ENCODE measurements around the gene KSR2.

The KSR2 gene

DNA sequence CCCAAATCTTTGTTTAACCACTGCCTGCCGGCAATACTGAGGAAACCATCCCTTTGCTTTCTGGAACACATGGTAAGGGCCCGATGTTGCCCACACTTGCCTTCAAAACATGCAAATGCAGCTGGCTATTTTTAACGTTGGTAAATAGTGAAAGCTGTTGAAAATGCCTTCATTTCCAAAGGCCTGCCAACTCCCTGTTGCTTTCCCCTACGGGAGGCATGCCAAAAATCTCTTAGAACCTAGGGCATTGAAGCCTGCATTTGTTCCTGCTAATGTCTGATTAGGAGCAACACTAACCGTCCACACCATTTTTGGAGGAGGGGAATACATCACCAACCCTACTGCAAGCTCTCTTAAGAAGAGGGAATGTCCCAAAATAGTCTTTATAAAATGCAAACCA is 454.8 kb downstream of the KSR2 start:
- ChIA-PET CTCF (interaction anchor here (0.5 kb wide), 1 partner anchor 59 kb away, joined by 3 read pairs; no protein-coding TSS in a partner anchor), POLR2A (ENCODE audit: low non-redundant PET) (no interaction called here)
- DNase-seq (ENCODE audit: low spot score), result no peak
- no peak overlapping the region for H3K27ac ChIP-seq
- TF ChIP-seq CTCF (conservative IDR thresholded peaks at IDR 0.05; ENCODE audit: low read depth), result no peak

DNA sequence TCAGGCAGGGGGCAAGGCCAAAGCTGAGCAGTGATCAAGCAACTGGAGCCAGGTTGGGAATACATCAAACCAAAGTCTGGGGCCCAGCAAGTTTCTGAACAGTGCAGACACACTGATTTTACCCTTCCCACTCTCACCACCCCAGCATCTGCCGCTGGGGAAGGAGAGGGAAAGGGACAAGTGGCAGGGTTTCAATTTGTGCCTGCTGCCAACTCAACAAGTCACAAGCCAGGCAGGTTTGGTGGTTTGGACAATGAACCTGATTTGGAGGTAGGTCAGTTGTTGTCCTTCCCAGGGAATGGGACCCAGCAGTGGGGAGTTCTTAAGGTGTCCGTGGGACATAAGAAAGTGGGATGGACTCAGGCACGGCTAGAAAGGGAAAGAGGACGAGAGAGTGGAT is 455.4 kb downstream of the KSR2 start:
- no peak for DNase-seq (ENCODE audit: low spot score)
- ChIA-PET POLR2A (ENCODE audit: low non-redundant PET) (no interaction called here), CTCF (interaction anchor here (0.5 kb wide), 1 partner anchor 60 kb away, joined by 3 read pairs; no protein-coding TSS in a partner anchor)
- no peak overlapping the region for H3K27ac ChIP-seq
- TF ChIP-seq CTCF (conservative IDR thresholded peaks at IDR 0.05; ENCODE audit: low read depth), result no peak

- H3K27ac ChIP-seq, result no peak overlapping the region
These were observed 460.3 kb downstream of the KSR2 start for GRCh38 chr12:117508468-117508867.

GRCh38 chr12:117507548-117507947 is 461.2 kb downstream of the KSR2 start:
- no peak for DNase-seq (ENCODE audit: low spot score)
- no peak for TF ChIP-seq CTCF (conservative IDR thresholded peaks at IDR 0.05; ENCODE audit: low read depth)
- CTCF ChIA-PET, result no interaction called here
- POLR2A ChIA-PET (ENCODE audit: low non-redundant PET), result no interaction called here
- H3K27ac ChIP-seq, result no peak overlapping the region

More at GRCh38 chr12:117508468-117508867, 460.3 kb downstream of the KSR2 start:
- CTCF ChIA-PET, result no interaction called here
- POLR2A ChIA-PET (ENCODE audit: low non-redundant PET), result no interaction called here
- no peak for TF ChIP-seq CTCF (conservative IDR thresholded peaks at IDR 0.05; ENCODE audit: low read depth)
- DNase-seq (ENCODE audit: low spot score), result no peak

- ChIA-PET POLR2A (ENCODE audit: low non-redundant PET) (no interaction called here), CTCF (no interaction called here)
- no peak overlapping the region for H3K27ac ChIP-seq
- no peak for TF ChIP-seq CTCF (conservative IDR thresholded peaks at IDR 0.05; ENCODE audit: low read depth)
- DNase-seq (ENCODE audit: low spot score), result no peak
These were observed 462.5 kb downstream of the KSR2 start for GRCh38 chr12:117506333-117506732.

DNA sequence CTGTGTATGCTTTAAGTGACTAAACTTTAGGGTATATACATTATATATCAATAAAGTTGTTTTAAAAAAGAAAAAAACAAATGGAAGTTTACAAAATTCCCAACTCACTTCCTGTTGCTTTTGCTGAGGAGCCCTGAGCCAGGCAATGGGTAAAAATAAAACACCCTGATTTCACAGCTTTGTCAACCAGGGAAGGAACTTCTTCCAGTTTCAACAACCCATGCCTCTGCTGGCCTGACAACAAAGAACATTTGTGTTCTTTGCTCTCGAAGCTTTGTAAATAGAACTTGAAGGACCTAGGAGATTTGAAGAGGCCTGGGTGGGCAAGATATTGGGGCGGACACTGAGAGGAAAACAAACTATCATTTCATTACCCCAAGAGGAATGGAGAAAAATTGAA is 466.2 kb downstream of the KSR2 start:
- ChIA-PET POLR2A (ENCODE audit: low non-redundant PET) (no interaction called here), CTCF (no interaction called here)
- no peak overlapping the region for H3K27ac ChIP-seq
- DNase-seq (ENCODE audit: low spot score), result no peak
- TF ChIP-seq CTCF (conservative IDR thresholded peaks at IDR 0.05; ENCODE audit: low read depth), result no peak

- POLR2A ChIA-PET (ENCODE audit: low non-redundant PET), result no interaction called here
- CTCF ChIA-PET, result no interaction called here
- H3K27ac ChIP-seq, result no peak overlapping the region
- no peak for DNase-seq (ENCODE audit: low spot score)
- no peak for TF ChIP-seq CTCF (conservative IDR thresholded peaks at IDR 0.05; ENCODE audit: low read depth)
These were observed 466.6 kb downstream of the KSR2 start for GRCh38 chr12:117502233-117502632.

Measured in RWPE1 (cell line).